Mesenteric fat pad (tissue), 1 donor: ENCODE measurements around the gene WDR90. TPM values are rescaled to one million over a fixed set of nuclear protein-coding genes. Genes with fewer than 3 reads are reported as not detected.
"Not testable (repeated sequence)": the region's sequence is repeated elsewhere in the genome, so short reads cannot be mapped to it uniquely, and the experiment has no call there.

ENCODE experiments used
- DNase-seq: peaks from one replicate; pipeline ENCODE4 v3.0.0-alpha.2; 2020; ENCODE audit warnings: low spot score
- total RNA-seq: library from RNA; stranded (reverse); fragmentation: NEBNext Ultra II Directional; extraction: Animal tissue kit (Norgen Biotek cat#: 25700); gene quantifications from one replicate; pipeline ENCODE4 v1.2.1, GENCODE V29; 2021
- donor health status: DM: yes; HTN: yes; CAD: no.

The WDR90 gene
- total RNA-seq, 1 donor from 2014 or later: 21.1 TPM

DNA sequence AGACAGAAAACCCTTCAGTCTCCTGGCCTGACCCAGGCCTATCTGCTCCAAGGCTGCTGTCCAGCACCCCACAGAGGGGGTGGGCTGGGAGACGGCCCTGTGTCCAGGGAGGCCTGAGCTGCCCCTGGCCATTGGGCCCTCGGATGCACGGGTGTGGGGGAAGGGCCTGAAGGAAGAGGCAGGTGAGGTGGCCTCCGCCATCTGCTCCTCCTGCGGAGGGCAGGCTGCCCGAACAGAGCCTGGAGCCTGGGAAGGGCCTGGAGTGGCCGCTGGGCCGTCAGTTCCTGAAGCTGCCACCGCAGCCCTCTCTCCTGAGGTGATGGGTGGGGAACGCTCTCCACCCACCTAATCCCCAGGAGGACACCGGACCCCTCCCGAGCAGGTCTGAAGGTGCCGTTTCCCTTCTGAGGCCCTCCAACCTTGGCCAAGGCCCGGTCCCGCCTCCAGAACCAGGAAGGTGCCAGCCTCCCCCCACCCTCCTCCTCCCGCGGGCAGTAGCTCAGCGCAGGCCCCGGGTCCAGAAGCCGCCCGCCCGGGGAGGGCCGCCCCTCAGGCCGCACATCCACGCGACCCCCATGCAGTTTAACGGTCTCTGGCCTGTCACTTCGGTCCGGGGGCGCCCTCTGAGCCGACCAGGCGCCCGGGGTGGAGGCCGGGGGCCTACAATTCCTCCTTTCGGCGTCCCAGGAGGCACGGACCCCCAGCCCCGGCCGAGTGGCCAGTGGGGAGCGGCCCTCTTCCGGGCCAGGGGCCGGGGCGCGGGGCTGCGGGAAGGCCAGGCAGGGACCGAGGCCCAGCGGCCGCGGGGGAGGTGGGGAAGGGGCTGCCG is 55.6 kb downstream of the WDR90 start:
- no peak for DNase-seq

GRCh38 chr16:705431-706188 is 56.4 kb downstream of the WDR90 start, which contains the start of gene FBXL16:
Gene FBXL16, minus strand, starts transcription at chr16:705801. Its CDS starts 8,396 bp downstream, at chr16:697405.
- DNase-seq: no peak

DNA sequence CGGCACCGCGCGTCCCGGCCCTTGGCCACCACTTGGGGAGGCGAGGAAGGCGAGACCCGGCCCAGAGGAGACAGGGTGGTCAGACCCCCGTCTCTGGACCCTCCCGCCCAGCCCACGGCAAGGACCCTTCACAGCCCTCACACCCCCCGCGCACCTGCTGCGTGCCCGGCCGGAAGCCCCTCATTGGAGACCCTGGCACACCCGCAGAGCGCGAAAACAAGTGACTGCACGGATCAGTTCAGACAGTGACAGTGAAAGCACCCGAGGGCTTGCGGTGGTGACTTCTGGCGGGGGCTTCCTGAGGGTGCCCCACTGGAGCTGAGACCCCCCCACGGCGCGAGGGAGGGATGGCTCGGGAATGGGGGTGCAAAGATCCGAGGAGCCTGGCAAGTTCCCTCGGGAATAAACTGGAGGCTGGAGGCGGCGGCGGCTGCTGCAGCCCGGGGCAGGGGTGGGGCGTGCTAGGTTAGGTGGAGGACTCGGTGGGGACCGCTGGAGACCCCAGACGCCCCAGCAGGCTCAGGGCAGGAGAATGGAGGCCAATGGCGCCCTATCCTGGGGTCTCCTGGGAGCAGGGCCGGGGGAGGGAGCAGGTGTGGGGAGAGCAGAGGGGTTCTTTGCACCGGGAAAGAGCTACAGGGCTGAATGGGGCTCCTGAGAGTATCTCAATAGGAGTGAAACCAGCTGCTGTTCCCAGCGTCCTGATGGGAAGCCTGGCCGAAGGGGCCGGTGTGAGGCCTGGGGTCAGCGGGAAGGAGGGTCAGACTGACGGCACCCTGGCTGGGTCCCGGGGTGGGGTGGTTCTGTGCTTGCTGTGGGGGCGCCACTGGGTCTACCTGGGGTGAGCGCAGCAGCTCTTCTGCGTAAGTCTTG is 57.3 kb downstream of the WDR90 start:
- no peak for DNase-seq

GRCh38 chr16:707062-707538 is 57.9 kb downstream of the WDR90 start:
- no peak for DNase-seq

- DNase-seq: no peak
Measured at GRCh38 chr16:708019-708418, 58.9 kb downstream of the WDR90 start.

GRCh38 chr16:708959-709358 is 59.8 kb downstream of the WDR90 start:
- DNase-seq: no peak

- no peak for DNase-seq
Measured at GRCh38 chr16:709566-710499, 60.7 kb downstream of the WDR90 start.

DNA sequence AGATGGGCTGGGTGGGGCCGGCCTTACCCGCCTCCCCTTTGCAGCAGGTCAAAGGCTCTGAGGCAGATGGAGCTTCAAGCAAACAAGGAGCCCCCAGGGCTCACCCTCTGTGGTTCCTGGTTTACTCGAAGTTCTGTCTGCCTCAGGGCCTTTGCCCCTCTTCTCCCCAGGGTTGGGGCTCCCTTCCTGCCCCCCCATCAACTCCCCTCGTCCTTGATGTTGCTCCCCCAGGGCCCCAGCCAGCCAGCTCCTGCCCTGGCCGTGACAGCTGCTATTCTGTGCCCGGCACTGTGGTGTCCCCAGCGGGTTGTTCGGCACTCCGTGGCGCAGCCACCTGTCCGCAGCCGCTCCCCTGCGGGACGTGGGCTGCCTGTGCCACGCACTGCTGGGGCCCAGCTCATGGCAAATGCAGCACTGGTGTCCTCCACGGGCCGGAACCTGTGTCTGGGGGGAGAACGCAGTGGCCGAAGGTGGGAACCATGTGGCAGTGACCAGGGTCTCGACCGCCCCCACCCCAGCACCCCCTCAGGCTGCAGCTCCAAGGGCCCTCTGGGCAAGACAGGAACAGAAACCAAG is 61.4 kb downstream of the WDR90 start:
- DNase-seq: no peak

- no peak for DNase-seq
Measured at GRCh38 chr16:711084-711483, 61.9 kb downstream of the WDR90 start.

- DNase-seq: peak; percentile 94
Measured at GRCh38 chr16:711548-712320, 62.6 kb downstream of the WDR90 start.

GRCh38 chr16:712740-713250 is 63.6 kb downstream of the WDR90 start:
- not testable (repeated sequence) for DNase-seq

- DNase-seq: no peak
Measured at GRCh38 chr16:714079-714478, 64.9 kb downstream of the WDR90 start.

- DNase-seq: peak; percentile 97
Measured at GRCh38 chr16:714558-715476, 65.7 kb downstream of the WDR90 start, which contains the start of gene METRN. Gene METRN, plus strand, starts transcription at chr16:715118. Its CDS starts 172 bp downstream, at chr16:715290.

- DNase-seq: no peak
Measured at GRCh38 chr16:715477-716199, 66.5 kb downstream of the WDR90 start.

GRCh38 chr16:716200-716568 is 67.0 kb downstream of the WDR90 start:
- no peak for DNase-seq

DNA sequence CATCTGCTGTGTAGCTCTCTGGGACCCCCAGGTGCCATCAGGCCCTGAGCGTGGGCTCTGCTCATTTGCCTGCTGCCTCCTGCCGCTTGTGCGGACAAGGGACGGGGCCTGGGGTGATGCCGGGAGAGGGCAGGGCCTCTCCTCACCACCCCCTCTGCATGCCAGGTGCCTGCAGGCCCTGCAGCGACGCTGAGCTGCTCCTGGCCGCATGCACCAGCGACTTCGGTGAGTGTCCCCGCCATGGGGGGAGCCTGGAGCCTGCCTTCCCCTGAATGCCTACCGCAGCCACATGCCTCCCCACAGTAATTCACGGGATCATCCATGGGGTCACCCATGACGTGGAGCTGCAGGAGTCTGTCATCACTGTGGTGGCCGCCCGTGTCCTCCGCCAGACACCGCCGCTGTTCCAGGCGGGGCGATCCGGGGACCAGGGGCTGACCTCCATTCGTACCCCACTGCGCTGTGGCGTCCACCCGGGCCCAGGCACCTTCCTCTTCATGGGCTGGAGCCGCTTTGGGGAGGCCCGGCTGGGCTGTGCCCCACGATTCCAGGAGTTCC is 67.7 kb downstream of the WDR90 start:
- DNase-seq: no peak
